ENCODE data around the gene WDR7. TPM values are rescaled to one million over a fixed set of nuclear protein-coding genes. Genes with fewer than 3 reads are reported as not detected.
A peak's percentile ranks its signal among the peaks of the same experiment; 100 is the strongest.

WDR7 gene
- total RNA-seq, 6 donors from 2014 or later, result 17.8 to 58.7 (median 26.7) TPM

GRCh38 chr18:56632070-56633022 is 18.8 kb upstream of the WDR7 start:
- DNase-seq (no peak), ATAC-seq (ENCODE audit: low FRiP score in 2 of 2) (no peak)
- Histone ChIP-seq H3K27me3 (no peaks in the 10 kb centered on the region), H3K4me1 (peaks cover 15 to 57% (median 34%) of the 10 kb centered on the region in 4 donors), H3K9me3 (no peaks in the 10 kb centered on the region), H3K27ac (no peak overlapping the region), H3K4me3 (no peak overlapping the region), H3K36me3 (peaks cover 0 to 17% (median 0%) of the 10 kb centered on the region in 4 donors)
- whole genome bisulfite sequencing, 2 donors, result 69 to 78% methylated on average over 7 of the region's 7 CpGs
- TF ChIP-seq EP300 (IDR thresholded peaks at IDR 0.05) (no peak), POLR2AphosphoS5 (IDR thresholded peaks at IDR 0.05) (no peak), CTCF (IDR thresholded peaks at IDR 0.05) (no peak), POLR2A (IDR thresholded peaks at IDR 0.05) (no peak)

- H3K36me3 ChIP-seq, result peaks cover 0 to 17% (median 0%) of the 10 kb centered on the region in 4 donors
- no peaks in the 10 kb centered on the region for H3K9me3 ChIP-seq
- ATAC-seq (ENCODE audit: low FRiP score in 2 of 2) (no peak), DNase-seq (no peak)
- H3K27me3 ChIP-seq, result no peaks in the 10 kb centered on the region
- H3K27ac ChIP-seq, result no peak overlapping the region
- TF ChIP-seq CTCF (IDR thresholded peaks at IDR 0.05) (no peak), EP300 (IDR thresholded peaks at IDR 0.05) (no peak)
- no peak overlapping the region for H3K4me3 ChIP-seq
- peaks cover 12 to 56% (median 29%) of the 10 kb centered on the region in 4 donors for H3K4me1 ChIP-seq
- 86 to 88% methylated on average over 5 of the region's 5 CpGs for WGBS, 2 donors
These were observed 16.2 kb upstream of the WDR7 start for GRCh38 chr18:56635007-56635406.

GRCh38 chr18:56637176-56637575 is 14.0 kb upstream of the WDR7 start:
- H3K9me3 ChIP-seq, result no peaks in the 10 kb centered on the region
- DNase-seq, result no peak
- WGBS, 2 donors, result 9 to 11% methylated on average over 8 of the region's 8 CpGs
- no peak for ATAC-seq (ENCODE audit: low FRiP score in 2 of 2)
- peaks cover 0 to 17% (median 0%) of the 10 kb centered on the region in 4 donors for H3K36me3 ChIP-seq
- peak overlapping the region; percentile 97 to 99 (median 97) for H3K27ac ChIP-seq
- H3K27me3 ChIP-seq, result no peaks in the 10 kb centered on the region
- H3K4me1 ChIP-seq, result peaks cover 12 to 49% (median 25%) of the 10 kb centered on the region in 4 donors
- H3K4me3 ChIP-seq, result peak overlapping the region; percentile 65 to 90 (median 76)
- TF ChIP-seq POLR2AphosphoS5 (IDR thresholded peaks at IDR 0.05) (no peak), POLR2A (IDR thresholded peaks at IDR 0.05) (no peak), CTCF (IDR thresholded peaks at IDR 0.05) (no peak), EP300 (IDR thresholded peaks at IDR 0.05) (no peak)

- Histone ChIP-seq H3K27ac (peak overlapping the region; percentile 97 to 99 (median 97)), H3K27me3 (no peaks in the 10 kb centered on the region), H3K9me3 (no peaks in the 10 kb centered on the region), H3K4me3 (peak overlapping the region; percentile 65 to 90 (median 76)), H3K4me1 (peaks cover 12 to 43% (median 21%) of the 10 kb centered on the region in 4 donors), H3K36me3 (peaks cover 0 to 13% (median 0%) of the 10 kb centered on the region in 4 donors)
- TF ChIP-seq POLR2AphosphoS5 (IDR thresholded peaks at IDR 0.05) (no peak), CTCF (IDR thresholded peaks at IDR 0.05) (no peak)
- ATAC-seq (ENCODE audit: low FRiP score in 2 of 2) (peak; percentile 23 to 25), DNase-seq (peak in 1 of 2 donors; percentile 28)
- 0% methylated on average over 18 of the region's 18 CpGs for WGBS, 2 donors
These were observed 13.4 kb upstream of the WDR7 start for GRCh38 chr18:56637711-56638231.
